LHCN-M2 (cell line): ENCODE measurements around the gene PPIL3. TPM values are rescaled to one million over a fixed set of nuclear protein-coding genes. Genes with fewer than 3 reads are reported as not detected.
A peak's percentile ranks its signal among the peaks of the same experiment; 100 is the strongest.

Source experiments
- DNase-seq: peaks from one replicate; pipeline ENCODE4 v3.0.0-alpha.2; 2012; ENCODE audit warnings: low read depth
- total RNA-seq: library from RNA; depleted of rRNA; stranded (reverse); fragments of >200 nt; gene quantifications from 2 replicates; pipeline ENCODE4 v1.2.3, GENCODE V29; 2014

The PPIL3 gene
- total RNA-seq, 1 experiment from 2014 or later: 106 TPM

GRCh38 chr2:200861617-200862155 is 27.2 kb downstream of the PPIL3 start:
- DNase-seq: peak; percentile 6

GRCh38 chr2:200860092-200860795 is 28.6 kb downstream of the PPIL3 start:
- peak; percentile 48 for DNase-seq

- no peak for DNase-seq
Measured at GRCh38 chr2:200856806-200857205, 32.1 kb downstream of the PPIL3 start.

GRCh38 chr2:200852605-200853004 is 36.3 kb downstream of the PPIL3 start:
- no peak for DNase-seq

- no peak for DNase-seq
Measured at GRCh38 chr2:200851398-200852248, 37.3 kb downstream of the PPIL3 start.

GRCh38 chr2:200850512-200851256 is 38.2 kb downstream of the PPIL3 start:
- no peak for DNase-seq

GRCh38 chr2:200847939-200848338 is 40.9 kb downstream of the PPIL3 start:
- DNase-seq: no peak

- no peak for DNase-seq
Measured at GRCh38 chr2:200847269-200847668, 41.6 kb downstream of the PPIL3 start.

GRCh38 chr2:200845669-200846325 is 43.1 kb downstream of the PPIL3 start:
- DNase-seq: no peak

- DNase-seq: no peak
Measured at GRCh38 chr2:200845194-200845593, 43.7 kb downstream of the PPIL3 start.

- no peak for DNase-seq
Measured at GRCh38 chr2:200843993-200844948, 44.6 kb downstream of the PPIL3 start.

GRCh38 chr2:200839513-200839912 is 49.4 kb downstream of the PPIL3 start:
- no peak for DNase-seq

- DNase-seq: no peak
Measured at GRCh38 chr2:200834701-200835100, 54.2 kb downstream of the PPIL3 start.

- DNase-seq: no peak
Measured at GRCh38 chr2:200829258-200829655, 59.6 kb downstream of the PPIL3 start.

GRCh38 chr2:200828572-200829257 is 60.2 kb downstream of the PPIL3 start:
- no peak for DNase-seq

- DNase-seq: no peak
Measured at GRCh38 chr2:200828104-200828503, 60.8 kb downstream of the PPIL3 start.

GRCh38 chr2:200821686-200822245 is 67.1 kb downstream of the PPIL3 start:
- no peak for DNase-seq
